Measurements from ENCODE around the gene DFFB.

Gene DFFB

DNA sequence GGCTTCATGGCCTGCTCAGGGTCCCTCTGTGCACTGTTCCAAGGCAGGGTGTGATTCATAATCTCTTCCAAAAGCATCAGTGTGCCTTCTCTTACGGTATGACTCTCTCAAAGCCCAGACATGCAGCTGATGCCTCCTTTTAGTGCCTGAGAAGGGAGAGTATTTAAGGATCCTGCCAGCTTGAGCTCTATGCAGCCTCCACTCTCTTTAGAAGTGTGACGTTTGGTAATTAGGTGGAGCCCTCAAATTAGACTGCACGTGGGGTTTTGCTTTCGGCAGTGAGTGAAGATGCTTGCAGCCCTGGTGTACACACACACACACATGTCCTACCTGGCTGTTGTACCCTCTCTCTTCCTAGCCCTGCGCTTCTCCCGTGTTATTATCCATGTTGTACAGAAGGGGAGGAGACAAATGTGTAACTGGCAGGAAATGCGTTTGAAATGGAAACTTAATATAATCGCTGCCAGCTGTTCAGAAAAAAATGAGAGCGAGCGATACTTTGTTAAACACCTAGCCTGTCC is 45.4 kb downstream of the DFFB start:
- Mint-ChIP-seq H3K27me3 (no peaks in the 10 kb centered on the region), H3K36me3 (ENCODE audit: low read depth) (peaks cover 21% of the 10 kb centered on the region), H3K4me3 (peak overlapping the region; percentile 92), H3K27ac (peak overlapping the region; percentile 99), H3K9me3 (peaks cover 6% of the 10 kb centered on the region), H3K4me1 (ENCODE audit: low read depth) (peaks cover 53% of the 10 kb centered on the region)
- peak; percentile 48 for DNase-seq

DNA sequence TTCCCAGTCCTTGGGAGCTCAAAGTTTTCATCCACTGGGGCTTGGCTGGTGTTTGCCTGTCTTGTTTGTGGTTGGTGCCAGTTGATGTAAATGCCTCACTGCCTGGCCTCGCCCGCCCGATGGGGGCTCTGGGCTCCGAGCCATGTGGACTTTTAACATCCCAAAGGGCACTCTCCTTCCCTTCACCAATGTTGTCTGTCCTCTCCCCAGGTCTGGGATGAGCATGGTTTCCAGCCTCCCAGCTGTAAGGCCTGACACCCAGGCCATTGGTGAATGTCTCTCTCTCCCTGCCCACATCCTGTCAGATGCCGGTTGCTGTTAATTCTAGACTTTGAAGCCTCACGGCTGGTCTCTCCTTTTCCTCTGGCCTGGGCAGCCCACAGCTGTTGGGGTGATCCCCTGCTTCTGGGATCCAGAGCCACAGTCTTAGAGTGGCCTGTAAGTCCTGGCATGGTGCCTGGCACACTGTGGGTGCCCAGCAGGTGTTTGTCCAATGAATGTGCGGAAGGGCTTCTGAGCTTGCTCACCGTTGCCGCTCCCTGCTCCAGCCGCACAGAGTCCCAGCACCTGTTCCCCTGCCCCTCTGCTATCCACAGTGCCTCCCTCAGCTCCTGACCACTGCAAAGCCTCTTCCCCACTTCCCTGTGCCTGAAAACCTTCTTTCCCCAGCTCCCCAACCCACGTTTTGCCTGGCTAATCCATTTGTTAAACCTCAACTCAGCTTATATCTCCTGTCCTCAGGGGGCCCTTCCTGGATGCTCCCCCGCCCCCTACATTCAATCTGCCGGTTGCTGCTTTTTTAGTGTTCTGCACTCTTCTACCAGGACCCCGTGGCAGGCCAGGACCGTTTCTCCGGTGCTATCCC is 46.1 kb downstream of the DFFB start:
- peaks cover 46% of the 10 kb centered on the region for H3K4me1 Mint-ChIP-seq (ENCODE audit: low read depth)
- peaks cover 3% of the 10 kb centered on the region for H3K9me3 Mint-ChIP-seq
- H3K27me3 Mint-ChIP-seq = no peaks in the 10 kb centered on the region
- peak overlapping the region; percentile 99 for H3K27ac Mint-ChIP-seq
- H3K4me3 Mint-ChIP-seq = peak overlapping the region; percentile 92
- peak; percentile 47 for DNase-seq
- H3K36me3 Mint-ChIP-seq (ENCODE audit: low read depth) = peaks cover 13% of the 10 kb centered on the region

DNA sequence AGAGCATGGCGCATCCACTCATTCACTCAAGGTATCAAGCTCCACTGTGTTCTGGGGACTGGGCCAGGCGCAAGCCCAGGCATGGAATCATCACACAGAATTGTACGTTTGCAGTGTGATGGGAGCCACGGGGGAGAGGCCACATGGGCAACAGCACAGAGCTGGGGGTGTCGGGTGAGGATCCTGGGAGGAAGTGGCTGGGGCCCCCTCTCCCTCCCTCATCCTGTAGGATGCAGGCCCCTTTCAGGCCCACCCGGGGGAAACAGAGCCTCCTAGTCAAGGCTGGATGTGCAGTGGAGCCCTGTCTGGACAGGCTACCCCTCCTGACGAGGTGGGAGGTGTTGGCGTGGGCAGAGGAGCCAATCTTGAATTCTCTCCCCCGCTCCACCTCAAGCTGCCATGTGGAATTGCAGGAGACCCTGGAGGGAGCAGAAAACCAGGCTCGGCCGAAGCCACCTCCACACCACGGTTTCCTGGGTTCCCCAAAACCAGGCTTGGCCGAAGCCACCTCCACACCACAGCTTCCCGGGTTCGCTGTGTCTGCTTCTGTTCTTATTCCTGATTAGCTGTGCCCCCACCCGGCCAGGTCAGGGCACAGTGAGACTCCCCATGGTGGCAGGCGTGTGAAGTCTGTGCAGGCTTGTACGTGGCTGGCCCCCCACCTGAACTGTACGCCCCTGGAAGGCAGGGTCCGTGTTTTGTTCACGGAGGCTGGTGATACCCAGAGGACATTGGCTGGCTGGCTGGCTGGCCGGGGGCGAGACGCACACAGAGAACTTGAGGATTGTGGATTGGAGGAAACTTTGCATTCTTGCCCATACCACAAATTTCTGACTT is 46.9 kb downstream of the DFFB start:
- H3K27ac Mint-ChIP-seq = peak overlapping the region; percentile 99
- H3K4me3 Mint-ChIP-seq = no peak overlapping the region
- no peak for DNase-seq
- no peaks in the 10 kb centered on the region for H3K9me3 Mint-ChIP-seq
- H3K36me3 Mint-ChIP-seq (ENCODE audit: low read depth) = peaks cover 5% of the 10 kb centered on the region
- no peaks in the 10 kb centered on the region for H3K27me3 Mint-ChIP-seq
- peaks cover 38% of the 10 kb centered on the region for H3K4me1 Mint-ChIP-seq (ENCODE audit: low read depth)

DNA sequence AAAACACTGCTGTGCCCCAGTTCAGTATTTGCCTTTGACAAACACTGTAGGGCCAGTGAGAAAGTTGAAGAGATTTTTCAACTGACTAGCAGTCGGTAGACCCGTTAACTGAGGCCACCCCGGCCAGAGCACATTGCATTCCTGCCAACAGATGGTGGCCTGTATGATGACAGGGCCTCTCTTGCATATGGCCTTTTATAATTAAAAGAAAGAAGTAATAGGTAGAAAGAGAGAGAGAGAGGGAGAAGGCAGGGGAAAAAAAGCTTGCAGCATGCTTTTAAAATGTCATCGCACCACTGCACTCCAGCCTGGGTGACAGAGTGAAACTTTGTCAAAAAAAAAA is 47.5 kb downstream of the DFFB start:
- Mint-ChIP-seq H3K36me3 (ENCODE audit: low read depth) (peaks cover 1% of the 10 kb centered on the region), H3K4me1 (ENCODE audit: low read depth) (peaks cover 35% of the 10 kb centered on the region), H3K4me3 (no peak overlapping the region), H3K27me3 (peaks cover under 1% of the 10 kb centered on the region), H3K27ac (no peak overlapping the region), H3K9me3 (no peaks in the 10 kb centered on the region)
- no peak for DNase-seq

DNA sequence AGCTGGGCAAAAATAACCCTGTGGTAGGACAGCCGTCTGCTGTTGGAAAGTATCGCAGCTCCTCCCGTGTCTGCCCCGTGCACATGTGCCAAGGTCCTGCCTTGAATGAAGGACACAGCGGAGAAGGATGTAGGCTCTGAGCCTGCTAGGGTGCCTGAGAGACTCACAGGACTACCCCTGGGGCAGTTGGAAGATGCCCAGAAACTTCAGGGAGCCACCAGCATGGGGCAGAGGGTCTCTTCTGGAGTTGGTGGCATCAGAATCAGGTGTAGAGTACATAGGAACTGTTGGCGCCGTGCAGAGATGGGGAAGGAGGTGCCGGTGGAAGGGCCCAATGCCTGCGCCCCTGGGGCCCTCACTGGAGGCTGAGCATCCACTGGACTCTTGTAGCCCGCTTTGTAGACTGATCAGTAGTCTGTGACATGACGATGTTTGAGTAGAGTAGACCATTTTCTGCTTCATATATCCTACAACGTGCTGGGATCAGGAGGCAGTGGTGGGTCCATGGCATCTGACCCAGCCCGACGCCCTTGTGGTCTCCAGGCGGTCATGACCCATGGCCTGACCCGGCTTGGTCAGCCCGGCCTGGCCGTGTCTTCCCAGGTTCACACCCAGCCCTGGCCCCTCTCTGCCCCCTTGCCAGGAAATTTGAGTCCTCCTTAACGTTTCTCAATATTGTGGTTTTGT is 48.1 kb downstream of the DFFB start:
- Mint-ChIP-seq H3K9me3 (no peaks in the 10 kb centered on the region), H3K36me3 (ENCODE audit: low read depth) (no peaks in the 10 kb centered on the region), H3K27ac (no peak overlapping the region), H3K4me1 (ENCODE audit: low read depth) (peaks cover 35% of the 10 kb centered on the region), H3K27me3 (peaks cover 3% of the 10 kb centered on the region), H3K4me3 (no peak overlapping the region)
- DNase-seq = no peak

DNA sequence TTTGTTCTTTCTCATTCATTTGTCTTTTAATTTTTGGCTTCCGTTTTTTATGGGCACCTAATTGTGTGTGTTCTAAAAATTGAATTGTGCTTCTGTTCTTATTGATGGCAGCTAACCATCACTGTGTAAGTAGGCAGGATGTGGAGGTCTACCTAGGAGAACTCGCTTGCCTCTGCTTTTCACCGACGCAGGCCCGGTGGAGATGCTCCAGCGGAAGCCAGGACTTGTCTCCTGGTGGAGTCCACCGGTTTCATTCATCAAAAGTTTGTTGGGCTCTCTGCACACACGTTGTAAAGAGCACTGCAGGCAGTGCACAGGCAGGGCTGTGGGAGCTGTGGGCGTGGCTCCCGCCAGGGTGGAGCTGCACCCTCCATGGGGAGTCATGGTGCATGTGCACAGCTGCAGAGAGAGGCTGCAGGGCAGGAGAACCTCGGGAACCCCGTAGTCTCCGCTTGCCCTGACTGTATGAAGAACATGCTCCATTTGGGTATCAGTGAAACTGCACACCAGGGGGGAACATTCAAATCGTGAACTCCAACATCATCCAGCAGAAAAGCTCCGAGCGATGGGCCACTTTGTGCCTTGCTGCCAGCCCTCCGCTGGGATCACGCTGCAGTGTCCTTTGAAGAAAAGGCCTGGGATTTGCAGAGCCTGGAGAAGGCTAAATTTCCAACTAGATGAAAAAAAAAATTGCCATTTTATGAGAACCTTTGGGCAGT is 48.8 kb downstream of the DFFB start:
- H3K4me3 Mint-ChIP-seq = no peak overlapping the region
- no peaks in the 10 kb centered on the region for H3K9me3 Mint-ChIP-seq
- H3K27me3 Mint-ChIP-seq = peaks cover 3% of the 10 kb centered on the region
- no peaks in the 10 kb centered on the region for H3K36me3 Mint-ChIP-seq (ENCODE audit: low read depth)
- no peak overlapping the region for H3K27ac Mint-ChIP-seq
- peaks cover 39% of the 10 kb centered on the region for H3K4me1 Mint-ChIP-seq (ENCODE audit: low read depth)
- no peak for DNase-seq

DNA sequence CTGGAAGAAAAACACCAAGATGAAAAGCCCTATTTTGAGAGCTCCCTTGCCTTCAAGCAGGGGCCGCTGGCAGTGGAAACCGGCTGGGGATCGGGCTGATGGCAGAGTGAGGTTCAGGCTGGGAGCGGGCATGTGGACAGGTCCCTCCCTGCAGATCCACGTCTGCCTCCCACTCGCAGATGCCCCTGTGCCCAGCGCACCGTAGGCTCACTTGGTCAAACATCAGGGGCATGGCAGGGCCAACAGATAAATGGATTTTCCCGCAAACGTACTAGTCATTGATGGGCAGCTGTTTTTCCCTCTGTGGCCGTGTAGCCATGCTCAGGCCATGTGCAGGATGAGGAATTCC is 49.4 kb downstream of the DFFB start:
- H3K9me3 Mint-ChIP-seq = no peaks in the 10 kb centered on the region

DNA sequence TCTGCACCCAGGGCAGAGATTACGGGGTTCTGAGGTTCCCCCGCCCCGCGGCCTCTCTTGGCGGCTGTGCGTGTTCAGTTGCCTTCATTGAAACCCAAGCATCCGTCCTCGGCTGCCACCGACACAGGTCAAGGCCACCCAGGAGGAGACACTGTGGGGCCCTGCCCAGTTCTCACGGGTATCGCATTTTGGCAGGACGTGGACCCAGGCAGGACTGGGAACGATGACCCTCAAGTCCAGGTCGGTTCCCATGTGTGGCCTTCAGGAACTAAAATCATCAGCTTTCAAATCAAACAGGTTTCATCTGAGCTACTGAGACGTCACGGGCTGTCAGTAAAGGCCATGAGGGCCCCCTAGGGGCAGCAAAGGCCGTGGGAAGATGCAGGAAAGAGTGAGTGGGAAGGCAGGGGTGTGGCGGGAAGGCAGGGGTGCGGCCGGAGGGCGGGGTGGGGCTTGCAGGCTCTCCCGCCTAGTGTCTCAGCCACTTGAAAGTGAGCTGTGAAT is 49.8 kb downstream of the DFFB start:
- Mint-ChIP-seq H3K4me1 (ENCODE audit: low read depth) (peaks cover 35% of the 10 kb centered on the region), H3K4me3 (no peak overlapping the region), H3K27ac (no peak overlapping the region), H3K27me3 (peaks cover 3% of the 10 kb centered on the region), H3K9me3 (no peaks in the 10 kb centered on the region), H3K36me3 (ENCODE audit: low read depth) (no peaks in the 10 kb centered on the region)
- DNase-seq = peak; percentile 52

More for the DNA sequence above, 49.4 kb downstream of the DFFB start:
- Mint-ChIP-seq H3K36me3 (ENCODE audit: low read depth) (no peaks in the 10 kb centered on the region), H3K4me3 (no peak overlapping the region), H3K4me1 (ENCODE audit: low read depth) (peaks cover 37% of the 10 kb centered on the region), H3K27me3 (peaks cover 3% of the 10 kb centered on the region), H3K27ac (no peak overlapping the region)
- no peak for DNase-seq

DNA sequence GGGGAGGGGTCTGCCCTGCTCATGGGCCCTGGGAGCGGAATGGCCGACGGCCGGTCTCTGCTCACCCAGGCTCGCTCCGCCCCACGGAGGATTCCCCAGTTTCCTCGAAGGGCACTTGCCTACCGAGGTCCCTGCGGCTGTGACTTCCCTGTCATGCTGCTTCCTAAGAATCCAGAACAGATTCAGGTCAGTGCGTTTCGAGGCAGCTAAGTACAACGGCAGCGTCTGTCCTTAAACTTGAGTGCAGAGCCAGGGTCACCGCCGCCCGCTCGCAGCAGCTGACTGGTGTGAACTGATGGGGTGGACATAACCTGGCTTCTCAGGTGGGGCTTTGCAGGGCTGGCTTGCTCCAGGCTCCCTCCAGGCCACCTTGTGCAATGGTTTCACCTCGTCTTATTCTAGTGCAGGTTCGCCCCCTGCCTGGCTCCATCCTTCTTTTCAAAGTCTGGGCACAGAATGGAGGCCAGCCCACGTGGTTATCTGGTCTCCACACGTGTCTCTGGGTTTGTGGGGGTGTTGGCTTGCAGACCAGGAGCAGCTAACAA is 50.4 kb downstream of the DFFB start:
- H3K27ac Mint-ChIP-seq = no peak overlapping the region
- H3K36me3 Mint-ChIP-seq (ENCODE audit: low read depth) = no peaks in the 10 kb centered on the region
- H3K4me1 Mint-ChIP-seq (ENCODE audit: low read depth) = peaks cover 29% of the 10 kb centered on the region
- no peak for DNase-seq
- H3K9me3 Mint-ChIP-seq = no peaks in the 10 kb centered on the region
- no peak overlapping the region for H3K4me3 Mint-ChIP-seq
- H3K27me3 Mint-ChIP-seq = peaks cover 3% of the 10 kb centered on the region

DNA sequence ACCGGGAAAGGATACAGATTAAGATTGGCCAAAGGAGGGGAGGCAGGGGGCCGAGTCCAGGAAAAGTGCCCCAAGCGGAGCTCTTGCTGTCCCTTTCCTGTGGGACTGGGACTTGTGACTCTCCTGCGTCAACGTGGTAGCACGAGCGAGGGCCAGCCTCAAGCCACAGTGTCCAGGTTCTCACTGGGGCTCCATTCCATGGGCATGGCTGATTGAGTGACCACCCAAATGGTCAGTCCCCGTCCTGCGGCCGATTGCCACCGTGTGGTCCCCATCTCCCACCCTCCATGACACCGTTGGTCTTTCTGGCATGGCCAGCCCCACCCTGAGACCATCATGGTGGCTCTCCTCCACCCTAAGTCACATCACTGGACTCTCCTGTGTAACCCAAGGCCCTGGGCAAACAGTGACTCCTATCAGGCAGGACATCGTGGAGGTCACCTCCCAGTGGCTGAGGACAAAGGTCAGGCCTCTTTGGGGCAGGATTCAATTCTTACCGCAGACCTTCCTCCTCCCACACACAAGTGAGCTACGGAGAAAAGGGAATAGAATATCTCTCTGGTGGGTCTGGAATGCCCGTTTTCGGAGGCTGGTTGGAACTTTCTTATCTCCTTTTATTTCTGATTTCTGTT is 51.7 kb downstream of the DFFB start:
- no peak for DNase-seq
- peaks cover 3% of the 10 kb centered on the region for H3K27me3 Mint-ChIP-seq
- no peaks in the 10 kb centered on the region for H3K9me3 Mint-ChIP-seq

DNA sequence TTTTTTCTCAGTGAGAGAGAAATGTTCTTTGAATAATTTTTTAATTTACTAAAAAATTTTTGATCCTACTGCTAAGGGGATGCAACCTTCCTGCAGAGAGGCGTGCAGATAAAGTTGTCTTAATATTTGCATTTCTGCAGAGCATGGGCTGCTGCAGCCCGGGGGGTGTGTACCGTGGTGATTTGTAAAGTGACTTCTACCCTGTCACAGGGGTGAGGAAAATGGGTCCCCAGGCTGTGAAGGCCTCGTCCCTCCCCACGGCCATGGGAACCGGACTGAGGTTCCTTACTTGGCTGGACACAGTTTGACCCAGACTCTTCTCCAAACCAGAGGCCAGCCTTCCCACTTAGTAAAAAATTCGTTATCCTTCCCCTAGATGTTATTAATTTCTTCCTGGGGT is 52.3 kb downstream of the DFFB start:
- no peak for DNase-seq
- Mint-ChIP-seq H3K9me3 (no peaks in the 10 kb centered on the region), H3K4me3 (no peak overlapping the region), H3K27me3 (peaks cover 3% of the 10 kb centered on the region), H3K36me3 (ENCODE audit: low read depth) (no peaks in the 10 kb centered on the region), H3K27ac (no peak overlapping the region), H3K4me1 (ENCODE audit: low read depth) (peaks cover 13% of the 10 kb centered on the region)

More for the DNA sequence above, 51.7 kb downstream of the DFFB start:
- no peak overlapping the region for H3K4me3 Mint-ChIP-seq
- H3K27ac Mint-ChIP-seq = no peak overlapping the region
- no peaks in the 10 kb centered on the region for H3K36me3 Mint-ChIP-seq (ENCODE audit: low read depth)
- H3K4me1 Mint-ChIP-seq (ENCODE audit: low read depth) = peaks cover 16% of the 10 kb centered on the region

DNA sequence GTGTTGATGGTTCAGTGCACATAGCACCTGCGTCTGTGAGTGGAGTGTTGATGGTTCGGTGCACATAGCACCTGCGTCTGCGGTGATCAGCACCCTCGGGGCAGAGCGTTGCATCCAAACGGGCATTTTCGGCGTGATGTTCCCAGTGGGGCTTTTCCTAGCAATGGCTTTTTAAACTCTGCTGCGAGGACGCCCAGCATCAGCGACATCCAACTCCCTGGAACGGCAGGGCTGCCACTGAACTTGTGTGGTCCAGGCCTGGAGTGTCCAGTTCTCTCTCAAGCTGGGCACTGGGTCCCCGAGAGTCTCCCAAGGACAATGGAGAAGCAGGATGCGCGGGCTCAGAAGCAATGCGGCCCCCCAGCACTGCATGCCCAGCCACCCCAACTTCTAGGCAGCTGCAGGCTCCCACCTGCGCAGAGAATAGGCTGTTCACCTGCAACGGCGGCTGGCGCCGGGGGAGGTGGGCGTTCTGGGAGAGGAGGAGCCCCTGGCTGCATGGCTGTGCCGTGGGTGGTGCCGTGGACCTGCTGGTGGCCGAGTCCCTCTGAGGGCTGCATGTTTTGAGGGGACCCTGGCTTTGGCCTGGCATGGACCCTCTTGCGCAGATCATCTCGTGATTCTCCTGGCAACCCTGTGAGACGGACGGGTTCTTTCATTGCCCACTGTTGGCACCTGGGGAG is 52.9 kb downstream of the DFFB start:
- Mint-ChIP-seq H3K4me3 (no peak overlapping the region), H3K9me3 (no peaks in the 10 kb centered on the region), H3K27ac (no peak overlapping the region), H3K36me3 (ENCODE audit: low read depth) (no peaks in the 10 kb centered on the region), H3K27me3 (peaks cover 3% of the 10 kb centered on the region), H3K4me1 (ENCODE audit: low read depth) (peaks cover 11% of the 10 kb centered on the region)
- DNase-seq = no peak
